PC-3 (cell line): Measurements from ENCODE around the gene ROS1. TPM values are rescaled to one million over a fixed set of nuclear protein-coding genes. Genes with fewer than 3 reads are reported as not detected.
"Not testable (repeated sequence)": the region's sequence is repeated elsewhere in the genome, so short reads cannot be mapped to it uniquely, and the experiment has no call there.

Source experiments
- ATAC-seq: fragments of 200-7000 bp; cut with Tn5 transposase; 2 replicates; pipeline ENCODE4 v1.9.1; 2020; ENCODE audit warnings: mild to moderate bottlenecking, moderate library complexity
- BruUV-seq: library from RNA; stranded (reverse); fragments of 400-500 nt; replicated peaks from 2 replicates; lab custom pipeline; 2021; lab: Mats Ljungman, UMichigan
- CTCF ChIA-PET: fragments of 300-600 bp; sonication (Branson Sonifier 250); formaldehyde crosslinking; loops from one replicate; lab custom pipeline; 2022; ENCODE audit warnings: antibody characterized with exemption; lab: Charles Lee
- POLR2A ChIA-PET: fragments of 300-600 bp; sonication (Branson Sonifier 250); formaldehyde crosslinking; loops from one replicate; lab custom pipeline; 2022; ENCODE audit warnings: antibody characterized with exemption; ENCODE audit not compliant: unreplicated experiment; lab: Charles Lee
- DNase-seq: peaks from one replicate; pipeline ENCODE4 v3.0.0-alpha.2; 2015
- H2AFZ ChIP-seq: fragments of 300-600 bp; sonication (generic); 2 replicates; pipeline ENCODE4 v1.6.0; 2016; ENCODE audit warnings: antibody characterized with exemption, low read length
- H3F3A ChIP-seq: fragments of 300-600 bp; sonication (generic); one replicate; pipeline ENCODE4 v1.6.0; 2017; ENCODE audit warnings: antibody characterized with exemption, low read length, control low read depth, mild to moderate bottlenecking; ENCODE audit not compliant: unreplicated experiment
- H3K27ac ChIP-seq: fragments of 300-600 bp; sonication (generic); 2 replicates; pipeline ENCODE4 v1.5.1; 2016; ENCODE audit warnings: mild to moderate bottlenecking, low read length
- H3K27me3 ChIP-seq: fragments of 300-600 bp; sonication (generic); 2 replicates; pipeline ENCODE4 v1.6.1; 2016; ENCODE audit warnings: low read length, mixed read lengths
- H3K36me3 ChIP-seq: fragments of 300-600 bp; sonication (generic); 2 replicates; pipeline ENCODE4 v1.6.1; 2016; ENCODE audit warnings: low read depth, mixed run types, low read length, mixed read lengths
- H3K4me1 ChIP-seq: fragments of 300-600 bp; sonication (generic); 2 replicates; pipeline ENCODE4 v1.5.1; 2016; ENCODE audit warnings: low read length; ENCODE audit not compliant: insufficient read depth
- H3K4me2 ChIP-seq: fragments of 300-600 bp; sonication (generic); 2 replicates; pipeline ENCODE4 v1.6.0; 2016; ENCODE audit warnings: low read length
- H3K4me3 ChIP-seq: fragments of 300-600 bp; sonication (generic); 2 replicates; pipeline ENCODE4 v1.5.1; 2016; ENCODE audit warnings: mild to moderate bottlenecking, low read length, mixed read lengths
- H3K79me2 ChIP-seq: fragments of 300-600 bp; sonication (generic); 2 replicates; pipeline ENCODE4 v1.6.1; 2017; ENCODE audit warnings: low read length, mixed read lengths
- H3K9ac ChIP-seq: fragments of 300-600 bp; sonication (generic); 2 replicates; pipeline ENCODE4 v1.6.0; 2016; ENCODE audit warnings: mild to moderate bottlenecking, low read length
- H3K9me2 ChIP-seq: fragments of 300-600 bp; sonication (generic); replicated peaks from 2 replicates; pipeline ENCODE4 v1.6.1; 2016; ENCODE audit warnings: mixed run types, low read length, mixed read lengths
- H3K9me3 ChIP-seq: fragments of 300-600 bp; sonication (generic); 2 replicates; pipeline ENCODE4 v1.6.1; 2016; ENCODE audit warnings: low read length, mixed read lengths
- H4K20me1 ChIP-seq: fragments of 300-600 bp; sonication (generic); 2 replicates; pipeline ENCODE4 v1.6.1; 2016; ENCODE audit warnings: low read length, mixed read lengths
- CTCF ChIP-seq: fragments of 300-600 bp; sonication (generic); conservative IDR thresholded peaks from 2 replicates; pipeline ENCODE4 v1.5.1; 2017; ENCODE audit warnings: antibody characterized with exemption, low read depth, mild to moderate bottlenecking, low read length
- EZH2 ChIP-seq: fragments of 300-600 bp; sonication (generic); IDR thresholded peaks from one replicate; pipeline ENCODE4 v1.6.1; 2017; ENCODE audit warnings: antibody characterized with exemption, mild to moderate bottlenecking, low read length; ENCODE audit not compliant: unreplicated experiment
- EZH2phosphoT487 ChIP-seq: fragments of 300-600 bp; sonication (generic); IDR thresholded peaks from 2 replicates; pipeline ENCODE4 v1.6.1; 2018; ENCODE audit warnings: mild to moderate bottlenecking, antibody characterized with exemption, low read length, borderline replicate concordance
- intact Hi-C: fragments of 100-400 bp; cut with micrococcal nuclease; formaldehyde crosslinking; loops from 2 replicates; pipeline ENCODE4 v1.9.0; 2023
- total RNA-seq: library from RNA; depleted of rRNA; stranded (reverse); fragments of >200 nt; gene quantifications from 2 replicates; pipeline ENCODE4 v1.2.3, GENCODE V29; 2014

Gene ROS1
- total RNA-seq, 1 experiment from 2014 or later: 0.07 TPM

GRCh38 chr6:117262799-117263198, 162.9 kb downstream of the ROS1 start:
- Histone ChIP-seq H3K27ac (no peak overlapping the region), H2AFZ (no peak overlapping the region), H3K4me3 (no peak overlapping the region), H3K4me2 (no peak overlapping the region), H3K9me3 (no peaks in the 10 kb centered on the region), H3F3A (no peaks in the 10 kb centered on the region), H3K79me2 (no peaks in the 10 kb centered on the region), H3K27me3 (peaks cover 68% of the 10 kb centered on the region), H3K36me3 (no peaks in the 10 kb centered on the region), H3K9ac (no peak overlapping the region), H3K4me1 (no peaks in the 10 kb centered on the region), H4K20me1 (no peaks in the 10 kb centered on the region), H3K9me2 (no peaks in the 10 kb centered on the region)
- no peak for DNase-seq
- no peak for ATAC-seq
- ChIA-PET CTCF (no interaction called here), POLR2A (no interaction called here)
- no peak for TF ChIP-seq EZH2
- no peak for TF ChIP-seq CTCF
- no peak for TF ChIP-seq EZH2phosphoT487
- intact Hi-C loops: no loop called here
- BruUV-seq: no TSS peak

- H3K4me2 ChIP-seq: no peak overlapping the region
- ATAC-seq (no peak), DNase-seq (no peak)
- H3K27me3 ChIP-seq: no peaks in the 10 kb centered on the region
- H3K4me1 ChIP-seq: no peaks in the 10 kb centered on the region
- no peaks in the 10 kb centered on the region for H3F3A ChIP-seq
- BruUV-seq: no TSS peak
- intact Hi-C loops: no loop called here
- CTCF ChIA-PET: no interaction called here
- POLR2A ChIA-PET: no interaction called here
- no peak overlapping the region for H3K4me3 ChIP-seq
- TF ChIP-seq EZH2 (no peak), CTCF (no peak), EZH2phosphoT487 (no peak)
- H3K9me3 ChIP-seq: no peaks in the 10 kb centered on the region
- no peaks in the 10 kb centered on the region for H4K20me1 ChIP-seq
- H3K79me2 ChIP-seq: no peaks in the 10 kb centered on the region
- no peak overlapping the region for H3K27ac ChIP-seq
- no peak overlapping the region for H3K9ac ChIP-seq
- no peaks in the 10 kb centered on the region for H3K36me3 ChIP-seq
- H2AFZ ChIP-seq: no peak overlapping the region
- H3K9me2 ChIP-seq: no peaks in the 10 kb centered on the region
Observed at GRCh38 chr6:117253785-117254184, 172.0 kb downstream of the ROS1 start.

GRCh38 chr6:117244979-117245378, 180.8 kb downstream of the ROS1 start:
- H4K20me1 ChIP-seq, H3K9me3 ChIP-seq, H3K9ac ChIP-seq, H2AFZ ChIP-seq, H3K27ac ChIP-seq, H3K9me2 ChIP-seq, H3F3A ChIP-seq, H3K27me3 ChIP-seq, H3K79me2 ChIP-seq, H3K36me3 ChIP-seq, H3K4me1 ChIP-seq, H3K4me2 ChIP-seq, ATAC-seq, intact Hi-C loops, BruUV-seq, DNase-seq, H3K4me3 ChIP-seq, POLR2A ChIA-PET, CTCF ChIA-PET: not testable (repeated sequence)

GRCh38 chr6:117244571-117244970, 181.2 kb downstream of the ROS1 start:
- H3K9me3 ChIP-seq, intact Hi-C loops, H3F3A ChIP-seq, H3K9ac ChIP-seq, POLR2A ChIA-PET, H3K4me3 ChIP-seq, H3K9me2 ChIP-seq, H3K79me2 ChIP-seq, BruUV-seq, CTCF ChIA-PET, H3K4me2 ChIP-seq, DNase-seq, ATAC-seq, H3K36me3 ChIP-seq, H4K20me1 ChIP-seq, H2AFZ ChIP-seq, H3K4me1 ChIP-seq, H3K27ac ChIP-seq, H3K27me3 ChIP-seq: not testable (repeated sequence)
